22Rv1 (cell line): ENCODE results near the gene TRIOBP.

ENCODE experiments used
- CTCF ChIP-seq: fragments of 450-650 bp; IDR thresholded peaks from 2 replicates; pipeline ENCODE4 v1.5.1; 2017; ENCODE audit warnings: mild to moderate bottlenecking
- ZFX ChIP-seq: fragments of 450-650 bp; IDR thresholded peaks from 2 replicates; pipeline ENCODE4 v1.6.1; 2017; ENCODE audit warnings: antibody characterized with exemption, borderline replicate concordance

- TF ChIP-seq CTCF (no peak), ZFX (no peak)
Observed at GRCh38 chr22:37677493-37677974, 19.3 kb upstream of the TRIOBP start.
